Activated T-cell treated with anti-CD3 and anti-CD28 coated beads for 24 hours (primary cell): ENCODE results near the gene GGACT.

ENCODE experiments used
- DNase-seq: peaks from one replicate; pipeline ENCODE4 v3.0.0-alpha.2; 2020; ENCODE audit warnings: low read depth

GGACT gene

GRCh38 chr13:100513171-100513570, 75.4 kb downstream of the GGACT start:
- DNase-seq = no peak

DNA sequence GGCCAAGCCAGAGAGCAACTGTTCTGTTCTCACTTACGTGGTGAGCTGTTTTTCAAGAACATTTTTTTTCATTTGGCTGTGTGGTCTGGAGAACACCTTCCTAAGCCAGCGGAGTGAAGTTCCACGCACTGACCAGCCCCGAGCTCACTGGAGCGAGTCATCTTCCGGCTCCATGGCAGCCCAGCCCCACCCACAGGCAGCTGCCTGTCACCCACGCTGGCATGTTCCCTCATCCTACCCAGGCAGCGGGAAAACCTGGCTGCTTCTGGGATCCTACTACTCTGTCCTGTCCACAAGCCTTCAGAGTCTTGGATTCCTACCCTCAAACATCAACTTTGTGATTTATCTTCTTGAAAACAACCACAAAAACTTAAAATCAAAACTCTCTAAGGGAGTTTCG, 76.2 kb downstream of the GGACT start:
- no peak for DNase-seq

DNA sequence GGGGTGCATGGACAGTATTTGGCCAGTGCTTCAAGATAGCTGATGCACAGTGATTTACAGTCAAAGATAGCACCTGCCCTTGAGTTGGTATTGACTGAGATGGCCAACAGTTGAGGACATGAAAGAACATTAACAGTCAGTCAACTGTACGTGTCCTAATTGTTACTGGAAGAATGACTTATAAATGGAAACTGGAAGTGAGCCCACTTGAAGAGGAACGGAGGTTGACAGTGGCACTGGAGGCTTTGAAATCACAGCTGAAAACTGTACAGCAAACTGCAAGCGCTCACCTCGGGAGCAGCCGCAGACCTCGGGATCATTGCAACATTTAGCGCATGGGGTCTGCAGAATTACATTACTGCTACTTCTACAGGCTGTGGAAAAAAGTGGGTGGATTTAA, 77.1 kb downstream of the GGACT start:
- DNase-seq = no peak

DNA sequence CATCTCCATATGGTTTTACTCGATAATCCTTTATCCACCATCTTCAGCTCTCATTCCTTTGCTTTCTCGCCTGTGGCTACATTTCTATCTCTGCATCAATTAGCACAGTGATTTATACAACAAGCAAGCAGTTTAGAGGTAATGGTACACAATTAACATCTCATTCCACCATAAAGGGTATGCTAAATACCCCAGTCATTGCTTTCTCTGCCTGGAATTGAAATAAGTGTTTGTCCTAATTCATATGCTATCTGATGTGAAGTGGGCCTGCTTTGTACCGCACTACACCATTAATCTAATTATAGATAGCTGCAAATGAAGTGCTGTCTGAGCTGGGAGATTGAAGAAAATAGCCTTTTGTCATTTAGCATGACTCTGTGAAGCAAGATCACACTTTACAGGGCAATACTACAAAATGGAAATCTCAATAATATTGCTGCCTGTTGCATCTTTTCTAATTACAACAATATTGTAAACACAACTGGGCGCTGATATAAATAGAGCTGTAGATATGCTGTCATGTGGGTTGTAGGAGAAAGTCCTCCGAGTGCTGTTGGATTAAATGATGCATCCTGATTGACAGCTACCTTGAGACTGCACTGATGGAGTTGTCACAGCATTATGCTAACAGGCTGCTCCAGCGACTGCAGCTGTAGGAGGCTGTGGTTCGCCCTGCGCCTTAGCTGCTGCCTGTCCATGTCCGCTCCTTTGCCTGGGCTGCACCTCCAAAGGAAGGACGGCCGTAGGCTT, 78.2 kb downstream of the GGACT start:
- DNase-seq = no peak

GRCh38 chr13:100508996-100509395, 79.6 kb downstream of the GGACT start:
- no peak for DNase-seq

- DNase-seq = no peak
Measured at GRCh38 chr13:100508455-100508854, 80.1 kb downstream of the GGACT start.

DNA sequence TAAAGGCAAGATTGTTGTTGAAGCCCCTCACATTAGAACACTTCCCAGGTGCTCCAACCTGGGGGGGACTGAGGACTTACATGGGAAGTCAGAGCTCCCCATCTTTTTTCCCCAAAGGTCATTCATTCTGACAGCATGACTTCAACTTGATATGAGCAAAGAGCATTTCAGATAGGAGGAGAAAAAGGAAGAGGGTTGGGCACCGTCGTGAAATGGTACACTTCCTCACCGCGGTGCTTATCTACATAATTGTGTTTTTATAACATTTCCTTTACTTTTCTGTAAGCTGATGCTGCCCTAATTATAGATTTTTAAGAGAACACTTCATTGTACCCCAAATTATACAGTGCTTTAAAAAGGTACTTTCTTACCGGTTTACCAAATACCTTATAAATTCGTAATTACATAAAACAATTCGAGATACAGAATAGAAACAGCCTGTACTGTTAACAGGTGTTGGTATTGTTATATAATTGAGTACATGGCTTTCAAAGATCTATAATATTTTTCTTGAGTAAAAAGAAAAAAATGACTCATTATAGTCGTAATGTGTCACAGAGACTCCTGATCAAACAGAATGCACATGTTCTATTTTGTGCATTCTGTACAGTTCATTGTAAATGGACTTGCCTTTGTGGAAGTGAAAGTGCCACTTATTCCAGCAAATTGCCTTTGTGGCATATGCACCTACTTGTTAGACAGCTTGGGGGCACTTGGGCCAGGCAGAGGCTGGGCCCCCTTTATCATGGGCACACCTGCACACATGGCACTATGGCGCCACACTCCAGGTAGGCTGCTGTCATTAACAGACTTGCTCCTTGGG, 81.8 kb downstream of the GGACT start:
- DNase-seq = no peak

GRCh38 chr13:100506154-100506553, 82.4 kb downstream of the GGACT start:
- peak; percentile 25 for DNase-seq

DNA sequence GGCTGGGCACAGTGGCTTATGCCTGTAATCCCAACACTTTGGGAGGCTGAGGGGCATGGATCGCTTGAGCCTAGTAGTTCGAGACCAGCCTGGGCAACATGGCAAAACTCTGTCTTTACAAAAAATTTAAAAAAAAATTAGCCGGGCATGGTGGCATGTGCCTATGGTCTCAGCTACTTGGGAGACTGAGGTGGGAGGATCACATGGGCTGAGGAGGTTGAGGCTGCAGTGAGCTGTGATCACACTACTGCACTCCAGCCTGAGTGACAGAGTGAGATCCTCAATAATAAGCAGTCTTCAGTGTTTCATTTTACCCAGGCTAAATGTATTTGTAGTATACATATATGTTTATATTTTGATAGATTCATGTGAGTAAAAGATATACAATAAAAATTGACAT, 85.0 kb downstream of the GGACT start:
- no peak for DNase-seq

GRCh38 chr13:100502446-100502845, 86.1 kb downstream of the GGACT start:
- no peak for DNase-seq

GRCh38 chr13:100497389-100497788, 91.2 kb downstream of the GGACT start:
- no peak for DNase-seq

- no peak for DNase-seq
Measured at GRCh38 chr13:100495455-100495854, 93.1 kb downstream of the GGACT start.

DNA sequence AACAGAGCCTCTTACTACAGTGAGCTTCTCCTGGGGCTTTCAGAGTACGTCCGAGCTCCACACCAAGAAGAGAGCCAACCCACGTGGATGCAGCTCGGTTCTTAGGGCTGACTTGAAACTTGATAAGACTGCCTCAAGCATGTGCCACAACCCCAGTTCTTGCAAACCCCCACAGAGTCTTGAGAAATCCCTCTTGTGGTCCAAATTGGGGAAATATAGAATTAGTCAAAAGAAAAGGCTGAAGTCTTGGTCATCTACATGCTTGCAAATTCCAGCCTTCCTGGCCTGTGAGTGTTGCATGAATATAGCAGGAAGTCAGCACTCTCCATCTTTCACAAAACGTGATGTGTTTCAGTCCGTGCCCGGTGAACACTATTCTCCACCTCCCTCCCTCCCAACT, 95.2 kb downstream of the GGACT start:
- no peak for DNase-seq

DNA sequence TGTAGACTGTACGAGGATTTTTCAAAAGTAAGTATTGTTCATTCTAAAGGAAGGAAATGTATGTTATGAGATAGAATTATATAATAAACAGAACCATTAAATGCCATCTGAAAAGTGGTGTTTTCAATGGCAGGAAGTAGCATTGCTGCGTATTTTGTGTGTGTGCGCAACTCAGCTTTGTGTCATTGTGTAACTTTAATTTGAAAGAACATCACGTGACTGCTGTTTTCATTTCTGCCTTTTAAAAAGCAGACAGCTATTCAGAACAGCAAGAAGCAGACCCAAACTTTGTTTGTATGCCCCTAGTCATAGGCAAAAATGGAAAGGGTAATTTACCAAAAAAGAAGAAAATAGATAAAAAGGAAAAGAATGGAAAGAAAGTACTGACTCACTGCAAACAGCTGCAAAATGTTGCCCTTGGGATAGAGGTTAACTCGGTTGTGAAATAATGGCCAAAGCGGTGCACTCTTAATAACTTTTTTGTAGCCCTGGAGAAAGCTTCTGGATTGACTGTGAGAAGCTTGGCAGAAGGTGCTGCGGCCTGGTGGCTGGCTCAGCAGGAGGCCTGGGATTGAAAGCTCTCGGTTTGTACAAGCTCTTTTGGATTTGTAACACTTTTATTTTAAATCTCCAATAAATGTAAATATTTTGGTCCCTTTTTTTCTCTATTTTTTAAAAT, 97.3 kb downstream of the GGACT start:
- no peak for DNase-seq

DNA sequence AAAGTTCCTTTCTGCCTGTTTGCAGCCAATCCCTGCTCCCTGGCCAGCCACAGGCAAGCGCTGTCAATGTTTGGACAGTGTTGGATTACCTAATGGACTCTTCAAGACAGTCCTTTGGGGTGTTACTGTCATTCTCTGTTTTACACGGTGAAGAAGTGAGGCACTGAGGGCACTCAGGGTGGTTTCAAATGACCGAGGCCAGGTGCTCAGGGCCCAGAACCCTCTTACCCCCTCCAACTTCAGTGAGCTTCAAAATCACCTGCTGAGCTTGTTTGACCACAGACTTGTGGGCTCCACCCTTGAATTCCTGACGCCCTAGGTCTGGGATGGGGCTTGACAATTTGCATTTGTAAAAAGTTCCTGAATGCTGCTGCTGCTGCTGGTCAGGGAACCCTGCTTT, 97.9 kb downstream of the GGACT start:
- DNase-seq = no peak

GRCh38 chr13:100485265-100485664, 103.3 kb downstream of the GGACT start:
- no peak for DNase-seq

DNA sequence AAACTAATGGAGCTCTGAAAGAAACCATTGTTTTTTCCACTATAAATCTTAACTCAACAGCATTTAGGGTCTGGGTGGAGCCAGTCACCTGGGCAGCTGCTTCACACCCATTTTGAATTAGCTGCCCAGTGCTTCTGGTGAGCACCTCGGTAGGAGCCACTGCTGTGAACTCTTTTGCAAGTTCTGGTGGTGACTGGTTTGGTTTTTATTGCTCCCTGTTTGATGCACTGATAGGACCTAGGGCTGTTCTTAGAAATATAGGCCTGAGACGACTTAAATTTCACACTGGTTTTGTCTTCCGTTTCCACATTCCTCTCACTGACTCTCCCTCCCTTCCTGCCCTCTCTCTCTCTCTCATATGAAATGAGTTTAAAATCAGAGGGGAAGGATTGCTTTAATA, 103.9 kb downstream of the GGACT start:
- no peak for DNase-seq

- no peak for DNase-seq
Measured at GRCh38 chr13:100483841-100484381, 104.7 kb downstream of the GGACT start.

- DNase-seq = no peak
Measured at GRCh38 chr13:100483139-100483538, 105.5 kb downstream of the GGACT start.

DNA sequence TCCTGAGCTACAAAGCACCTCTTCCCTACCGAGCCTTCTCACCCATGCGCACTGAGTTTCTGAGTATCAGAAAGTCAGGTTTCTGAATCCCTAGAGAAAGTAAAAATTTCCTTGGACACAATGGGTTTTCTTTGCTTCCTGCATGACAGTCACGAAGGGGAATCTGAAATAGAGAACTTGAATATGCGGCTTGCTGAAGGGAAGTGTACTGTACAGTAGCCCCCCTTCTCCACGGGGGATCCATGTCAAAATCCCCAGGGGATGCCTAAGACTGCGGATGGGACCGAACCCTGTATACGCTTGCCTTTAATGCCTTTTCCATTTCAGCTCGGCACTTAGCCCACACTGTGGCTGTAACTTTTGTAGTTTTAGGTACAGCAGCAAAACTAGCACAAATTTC, 107.9 kb downstream of the GGACT start:
- DNase-seq = no peak
